ENCODE data around the gene ALPL.
"Not testable (repeated sequence)": the region's sequence is repeated elsewhere in the genome, so short reads cannot be mapped to it uniquely, and the experiment has no call there.

GRCh38 chr1:21566361-21566760 is 57.1 kb downstream of the ALPL start:
- TF ChIP-seq CTCF, POLR2A (IDR thresholded peaks at IDR 0.05): not testable (repeated sequence)

Measured in upper lobe of left lung (tissue), 4 donors.